Measurements from ENCODE around the gene MOCOS. TPM values are rescaled to one million over a fixed set of nuclear protein-coding genes. Genes with fewer than 3 reads are reported as not detected.

MOCOS gene
- total RNA-seq, 1 experiment from 2014 or later, result 4.2 TPM

DNA sequence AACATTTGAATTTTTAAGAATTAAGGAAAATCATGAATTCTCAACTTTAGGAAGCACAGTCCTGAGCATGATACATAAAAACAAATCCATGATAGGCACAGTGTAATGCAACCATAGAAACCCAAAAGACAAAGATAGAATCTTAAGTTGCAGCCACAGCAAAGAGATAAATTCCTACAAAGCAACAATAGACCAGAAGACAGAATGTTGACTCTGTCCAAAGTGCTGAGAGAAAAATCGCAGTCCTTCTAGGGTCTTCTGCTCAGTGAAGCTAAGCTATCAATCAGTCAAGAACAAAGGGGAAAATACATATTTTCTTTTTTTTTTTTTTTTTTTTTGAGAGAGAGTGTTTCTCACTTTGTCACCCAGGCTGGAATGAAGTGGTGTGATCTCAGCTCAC is 88.3 kb downstream of the MOCOS start:
- Mint-ChIP-seq H3K27ac (no peak overlapping the region), H3K9me3 (no peaks in the 10 kb centered on the region; the same call in 1 of the 2 replicates), H3K4me1 (no peaks in the 10 kb centered on the region), H3K4me3 (no peak overlapping the region), H3K27me3 (ENCODE audit: low read depth) (peaks cover 9% of the 10 kb centered on the region), H3K36me3 (no peaks in the 10 kb centered on the region)
- ChIA-PET POLR2A (interaction anchor here (0.6 kb wide), 2 partner anchors 88 to 296 kb away, joined by 3 to 5 read pairs; no protein-coding TSS in a partner anchor), CTCF (interaction anchor here (1.5 kb wide), 1 partner anchor 9 kb away, joined by 5 read pairs; no protein-coding TSS in a partner anchor)
- DNase-seq (ENCODE audit: low spot score) (no peak), ATAC-seq (no peak)
- TF ChIP-seq GTF2I (CRISPR knock-in tag; conservative IDR thresholded peaks at IDR 0.05), result no peak
- TF ChIP-seq, protein P1, sequence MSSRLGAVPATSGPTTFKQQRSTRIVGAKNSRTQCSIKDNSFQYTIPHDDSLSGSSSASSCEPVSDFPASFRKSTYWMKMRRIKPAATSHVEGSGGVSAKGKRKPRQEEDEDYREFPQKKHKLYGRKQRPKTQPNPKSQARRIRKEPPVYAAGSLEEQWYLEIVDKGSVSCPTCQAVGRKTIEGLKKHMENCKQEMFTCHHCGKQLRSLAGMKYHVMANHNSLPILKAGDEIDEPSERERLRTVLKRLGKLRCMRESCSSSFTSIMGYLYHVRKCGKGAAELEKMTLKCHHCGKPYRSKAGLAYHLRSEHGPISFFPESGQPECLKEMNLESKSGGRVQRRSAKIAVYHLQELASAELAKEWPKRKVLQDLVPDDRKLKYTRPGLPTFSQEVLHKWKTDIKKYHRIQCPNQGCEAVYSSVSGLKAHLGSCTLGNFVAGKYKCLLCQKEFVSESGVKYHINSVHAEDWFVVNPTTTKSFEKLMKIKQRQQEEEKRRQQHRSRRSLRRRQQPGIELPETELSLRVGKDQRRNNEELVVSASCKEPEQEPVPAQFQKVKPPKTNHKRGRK (CRISPR knock-in tag; IDR thresholded peaks at IDR 0.05; ENCODE audit: borderline replicate concordance), result no peak
- TF ChIP-seq KAT7 (CRISPR knock-in tag; IDR thresholded peaks at IDR 0.05; ENCODE audit: borderline replicate concordance), result no peak
- no peak for TF ChIP-seq ZNF138 (CRISPR knock-in tag; conservative IDR thresholded peaks at IDR 0.05)
- no peak for TF ChIP-seq JAZF1 (CRISPR knock-in tag; IDR thresholded peaks at IDR 0.05)
- no peak for TF ChIP-seq TEAD4 (CRISPR knock-in tag; IDR thresholded peaks at IDR 0.05)
- no peak for TF ChIP-seq NR1H2 (CRISPR knock-in tag; IDR thresholded peaks at IDR 0.05)
- no peak for TF ChIP-seq NFATC4 (CRISPR knock-in tag; IDR thresholded peaks at IDR 0.05)
- TF ChIP-seq GRHL2 (CRISPR knock-in tag; IDR thresholded peaks at IDR 0.05; ENCODE audit: insufficient replicate concordance, severe bottlenecking), result no peak
- TF ChIP-seq FOXK1 (CRISPR knock-in tag; IDR thresholded peaks at IDR 0.05), result no peak
- no peak for TF ChIP-seq ZNF232 (CRISPR knock-in tag; IDR thresholded peaks at IDR 0.05)
- no peak for TF ChIP-seq CREM (CRISPR knock-in tag; IDR thresholded peaks at IDR 0.05)
- no peak for TF ChIP-seq JUN (CRISPR knock-in tag; IDR thresholded peaks at IDR 0.05)
- TF ChIP-seq, protein P2, sequence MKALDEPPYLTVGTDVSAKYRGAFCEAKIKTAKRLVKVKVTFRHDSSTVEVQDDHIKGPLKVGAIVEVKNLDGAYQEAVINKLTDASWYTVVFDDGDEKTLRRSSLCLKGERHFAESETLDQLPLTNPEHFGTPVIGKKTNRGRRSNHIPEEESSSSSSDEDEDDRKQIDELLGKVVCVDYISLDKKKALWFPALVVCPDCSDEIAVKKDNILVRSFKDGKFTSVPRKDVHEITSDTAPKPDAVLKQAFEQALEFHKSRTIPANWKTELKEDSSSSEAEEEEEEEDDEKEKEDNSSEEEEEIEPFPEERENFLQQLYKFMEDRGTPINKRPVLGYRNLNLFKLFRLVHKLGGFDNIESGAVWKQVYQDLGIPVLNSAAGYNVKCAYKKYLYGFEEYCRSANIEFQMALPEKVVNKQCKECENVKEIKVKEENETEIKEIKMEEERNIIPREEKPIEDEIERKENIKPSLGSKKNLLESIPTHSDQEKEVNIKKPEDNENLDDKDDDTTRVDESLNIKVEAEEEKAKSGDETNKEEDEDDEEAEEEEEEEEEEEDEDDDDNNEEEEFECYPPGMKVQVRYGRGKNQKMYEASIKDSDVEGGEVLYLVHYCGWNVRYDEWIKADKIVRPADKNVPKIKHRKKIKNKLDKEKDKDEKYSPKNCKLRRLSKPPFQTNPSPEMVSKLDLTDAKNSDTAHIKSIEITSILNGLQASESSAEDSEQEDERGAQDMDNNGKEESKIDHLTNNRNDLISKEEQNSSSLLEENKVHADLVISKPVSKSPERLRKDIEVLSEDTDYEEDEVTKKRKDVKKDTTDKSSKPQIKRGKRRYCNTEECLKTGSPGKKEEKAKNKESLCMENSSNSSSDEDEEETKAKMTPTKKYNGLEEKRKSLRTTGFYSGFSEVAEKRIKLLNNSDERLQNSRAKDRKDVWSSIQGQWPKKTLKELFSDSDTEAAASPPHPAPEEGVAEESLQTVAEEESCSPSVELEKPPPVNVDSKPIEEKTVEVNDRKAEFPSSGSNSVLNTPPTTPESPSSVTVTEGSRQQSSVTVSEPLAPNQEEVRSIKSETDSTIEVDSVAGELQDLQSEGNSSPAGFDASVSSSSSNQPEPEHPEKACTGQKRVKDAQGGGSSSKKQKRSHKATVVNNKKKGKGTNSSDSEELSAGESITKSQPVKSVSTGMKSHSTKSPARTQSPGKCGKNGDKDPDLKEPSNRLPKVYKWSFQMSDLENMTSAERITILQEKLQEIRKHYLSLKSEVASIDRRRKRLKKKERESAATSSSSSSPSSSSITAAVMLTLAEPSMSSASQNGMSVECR (CRISPR knock-in tag; IDR thresholded peaks at IDR 0.05; ENCODE audit: borderline replicate concordance), result no peak
- no peak for TF ChIP-seq EMX1 (CRISPR knock-in tag; IDR thresholded peaks at IDR 0.05)
- no peak for TF ChIP-seq ZNF219 (CRISPR knock-in tag; IDR thresholded peaks at IDR 0.05; ENCODE audit: borderline replicate concordance)
- TF ChIP-seq, protein P3, sequence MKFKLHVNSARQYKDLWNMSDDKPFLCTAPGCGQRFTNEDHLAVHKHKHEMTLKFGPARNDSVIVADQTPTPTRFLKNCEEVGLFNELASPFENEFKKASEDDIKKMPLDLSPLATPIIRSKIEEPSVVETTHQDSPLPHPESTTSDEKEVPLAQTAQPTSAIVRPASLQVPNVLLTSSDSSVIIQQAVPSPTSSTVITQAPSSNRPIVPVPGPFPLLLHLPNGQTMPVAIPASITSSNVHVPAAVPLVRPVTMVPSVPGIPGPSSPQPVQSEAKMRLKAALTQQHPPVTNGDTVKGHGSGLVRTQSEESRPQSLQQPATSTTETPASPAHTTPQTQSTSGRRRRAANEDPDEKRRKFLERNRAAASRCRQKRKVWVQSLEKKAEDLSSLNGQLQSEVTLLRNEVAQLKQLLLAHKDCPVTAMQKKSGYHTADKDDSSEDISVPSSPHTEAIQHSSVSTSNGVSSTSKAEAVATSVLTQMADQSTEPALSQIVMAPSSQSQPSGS (CRISPR knock-in tag; IDR thresholded peaks at IDR 0.05; ENCODE audit: borderline replicate concordance, low read depth), result no peak
- no peak for TF ChIP-seq NFE2L1 (CRISPR knock-in tag; IDR thresholded peaks at IDR 0.05)

DNA sequence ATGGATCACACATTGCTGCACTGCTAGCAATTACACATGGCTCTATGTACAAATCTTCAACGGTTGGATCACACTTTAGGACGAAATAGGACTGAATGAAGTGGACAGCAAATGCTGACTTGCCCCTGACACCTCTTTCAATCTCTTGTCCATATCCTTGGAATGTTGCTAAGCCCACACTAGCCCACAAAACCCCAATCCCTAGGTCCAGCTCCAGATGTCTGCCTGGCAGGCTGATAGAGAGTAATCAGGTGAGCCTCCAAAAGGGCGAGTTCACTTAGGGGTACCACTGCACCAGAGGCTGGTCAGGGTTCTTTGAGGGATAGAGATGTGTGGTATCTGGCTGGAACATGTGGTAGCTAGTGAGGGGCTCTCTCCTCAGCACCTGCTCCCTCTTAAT is 91.7 kb downstream of the MOCOS start:
- H3K4me3 Mint-ChIP-seq, result no peak overlapping the region
- no peaks in the 10 kb centered on the region for H3K36me3 Mint-ChIP-seq
- CTCF ChIA-PET, result interaction anchor here (0.7 kb wide), 1 partner anchor 81 kb away, joined by 3 read pairs; no protein-coding TSS in a partner anchor
- no peaks in the 10 kb centered on the region for H3K4me1 Mint-ChIP-seq
- no peaks in the 10 kb centered on the region; the same call in 1 of the 2 replicates for H3K9me3 Mint-ChIP-seq
- peaks cover 9% of the 10 kb centered on the region for H3K27me3 Mint-ChIP-seq (ENCODE audit: low read depth)
- POLR2A ChIA-PET, result no interaction called here
- no peak overlapping the region for H3K27ac Mint-ChIP-seq
- no peak for DNase-seq (ENCODE audit: low spot score)
- ATAC-seq, result no peak
- TF ChIP-seq TEAD4 (CRISPR knock-in tag; IDR thresholded peaks at IDR 0.05), result no peak
- TF ChIP-seq FOXJ3 (CRISPR knock-in tag; IDR thresholded peaks at IDR 0.05; ENCODE audit: borderline replicate concordance), result no peak
- TF ChIP-seq ZBTB21 (CRISPR knock-in tag; IDR thresholded peaks at IDR 0.05; ENCODE audit: borderline replicate concordance), result no peak
- TF ChIP-seq, protein P4, sequence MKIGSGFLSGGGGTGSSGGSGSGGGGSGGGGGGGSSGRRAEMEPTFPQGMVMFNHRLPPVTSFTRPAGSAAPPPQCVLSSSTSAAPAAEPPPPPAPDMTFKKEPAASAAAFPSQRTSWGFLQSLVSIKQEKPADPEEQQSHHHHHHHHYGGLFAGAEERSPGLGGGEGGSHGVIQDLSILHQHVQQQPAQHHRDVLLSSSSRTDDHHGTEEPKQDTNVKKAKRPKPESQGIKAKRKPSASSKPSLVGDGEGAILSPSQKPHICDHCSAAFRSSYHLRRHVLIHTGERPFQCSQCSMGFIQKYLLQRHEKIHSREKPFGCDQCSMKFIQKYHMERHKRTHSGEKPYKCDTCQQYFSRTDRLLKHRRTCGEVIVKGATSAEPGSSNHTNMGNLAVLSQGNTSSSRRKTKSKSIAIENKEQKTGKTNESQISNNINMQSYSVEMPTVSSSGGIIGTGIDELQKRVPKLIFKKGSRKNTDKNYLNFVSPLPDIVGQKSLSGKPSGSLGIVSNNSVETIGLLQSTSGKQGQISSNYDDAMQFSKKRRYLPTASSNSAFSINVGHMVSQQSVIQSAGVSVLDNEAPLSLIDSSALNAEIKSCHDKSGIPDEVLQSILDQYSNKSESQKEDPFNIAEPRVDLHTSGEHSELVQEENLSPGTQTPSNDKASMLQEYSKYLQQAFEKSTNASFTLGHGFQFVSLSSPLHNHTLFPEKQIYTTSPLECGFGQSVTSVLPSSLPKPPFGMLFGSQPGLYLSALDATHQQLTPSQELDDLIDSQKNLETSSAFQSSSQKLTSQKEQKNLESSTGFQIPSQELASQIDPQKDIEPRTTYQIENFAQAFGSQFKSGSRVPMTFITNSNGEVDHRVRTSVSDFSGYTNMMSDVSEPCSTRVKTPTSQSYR (CRISPR knock-in tag; IDR thresholded peaks at IDR 0.05), result no peak
- TF ChIP-seq ZNF317 (CRISPR knock-in tag; IDR thresholded peaks at IDR 0.05; ENCODE audit: borderline replicate concordance, low read depth), result no peak
- no peak for TF ChIP-seq NR1H2 (CRISPR knock-in tag; IDR thresholded peaks at IDR 0.05)
- TF ChIP-seq EMX1 (CRISPR knock-in tag; IDR thresholded peaks at IDR 0.05), result no peak
- TF ChIP-seq, protein P5, sequence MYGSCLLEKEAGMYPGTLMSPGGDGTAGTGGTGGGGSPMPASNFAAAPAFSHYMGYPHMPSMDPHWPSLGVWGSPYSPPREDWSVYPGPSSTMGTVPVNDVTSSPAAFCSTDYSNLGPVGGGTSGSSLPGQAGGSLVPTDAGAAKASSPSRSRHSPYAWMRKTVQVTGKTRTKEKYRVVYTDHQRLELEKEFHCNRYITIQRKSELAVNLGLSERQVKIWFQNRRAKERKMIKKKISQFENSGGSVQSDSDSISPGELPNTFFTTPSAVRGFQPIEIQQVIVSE (CRISPR knock-in tag; IDR thresholded peaks at IDR 0.05; ENCODE audit: borderline replicate concordance), result no peak
- no peak for TF ChIP-seq FOXP1 (CRISPR knock-in tag; IDR thresholded peaks at IDR 0.05; ENCODE audit: borderline replicate concordance)
